Stimulated activated naive CD8-positive, alpha-beta T cell treated with anti-CD3 and anti-CD28 coated beads, Interleukin-15, Interleukin-2, amounts not matched to agents 100 ng/mL and 50 ng/mL, for 24 hours (primary cell): ENCODE measurements around the gene SPCS1.

Experiments
- H3K27ac Mint-ChIP-seq: one replicate; pipeline ENCODE4 v1.8.0; 2021; ENCODE audit warnings: mild to moderate bottlenecking, mixed read lengths
- H3K27me3 Mint-ChIP-seq: one replicate; pipeline ENCODE4 v1.8.0; 2021; ENCODE audit warnings: mixed read lengths
- H3K36me3 Mint-ChIP-seq: one replicate; pipeline ENCODE4 v1.8.0; 2021; ENCODE audit warnings: low read depth, mixed read lengths
- H3K4me1 Mint-ChIP-seq: one replicate; pipeline ENCODE4 v1.8.0; 2021; ENCODE audit warnings: low read depth, mixed read lengths
- H3K4me3 Mint-ChIP-seq: one replicate; pipeline ENCODE4 v1.8.0; 2021; ENCODE audit warnings: mild to moderate bottlenecking, mixed read lengths
- H3K9me3 Mint-ChIP-seq: one replicate; pipeline ENCODE4 v1.8.0; 2021; ENCODE audit warnings: mixed read lengths

Gene SPCS1

GRCh38 chr3:52685709-52686691 is 19.9 kb upstream of the SPCS1 start, which contains the start of the genes GNL3 and PBRM1:
GNL3 (plus strand) TSS chr3:52686032; CDS start chr3:52686093, 61 bp downstream.
PBRM1 (minus strand) TSS chr3:52685913.
- Mint-ChIP-seq H3K9me3 (no peaks in the 10 kb centered on the region), H3K36me3 (peaks cover 72% of the 10 kb centered on the region), H3K4me1 (peaks cover 86% of the 10 kb centered on the region), H3K27ac (peak within 1 kb of the TSS; percentile 100), H3K27me3 (no peaks in the 10 kb centered on the region), H3K4me3 (peak within 1 kb of the TSS; percentile 100)

- Mint-ChIP-seq H3K27me3 (no peaks in the 10 kb centered on the region), H3K36me3 (peaks cover 77% of the 10 kb centered on the region), H3K27ac (peak overlapping the region; percentile 100), H3K4me1 (peaks cover 85% of the 10 kb centered on the region), H3K9me3 (no peaks in the 10 kb centered on the region), H3K4me3 (peak overlapping the region; percentile 100)
Measured at GRCh38 chr3:52688266-52688665, 17.6 kb upstream of the SPCS1 start.

GRCh38 chr3:52689151-52689550 is 16.8 kb upstream of the SPCS1 start:
- H3K9me3 Mint-ChIP-seq = no peaks in the 10 kb centered on the region
- H3K27me3 Mint-ChIP-seq = no peaks in the 10 kb centered on the region
- H3K27ac Mint-ChIP-seq = peak overlapping the region; percentile 100
- peaks cover 82% of the 10 kb centered on the region for H3K4me1 Mint-ChIP-seq
- peaks cover 86% of the 10 kb centered on the region for H3K36me3 Mint-ChIP-seq
- H3K4me3 Mint-ChIP-seq = peak overlapping the region; percentile 100

GRCh38 chr3:52690560-52690959 is 15.3 kb upstream of the SPCS1 start:
- H3K4me3 Mint-ChIP-seq = peak overlapping the region; percentile 45
- H3K36me3 Mint-ChIP-seq = peaks cover 95% of the 10 kb centered on the region
- H3K27me3 Mint-ChIP-seq = no peaks in the 10 kb centered on the region
- peaks cover 84% of the 10 kb centered on the region for H3K4me1 Mint-ChIP-seq
- no peaks in the 10 kb centered on the region for H3K9me3 Mint-ChIP-seq
- H3K27ac Mint-ChIP-seq = peak overlapping the region; percentile 13

- Mint-ChIP-seq H3K4me3 (no peak overlapping the region), H3K4me1 (peaks cover 72% of the 10 kb centered on the region), H3K9me3 (no peaks in the 10 kb centered on the region), H3K27me3 (no peaks in the 10 kb centered on the region), H3K27ac (peak overlapping the region; percentile 64), H3K36me3 (peaks cover 93% of the 10 kb centered on the region)
Measured at GRCh38 chr3:52693071-52693470, 12.8 kb upstream of the SPCS1 start.

- H3K27ac Mint-ChIP-seq = peak overlapping the region; percentile 64
- H3K36me3 Mint-ChIP-seq = peaks cover 78% of the 10 kb centered on the region
- H3K27me3 Mint-ChIP-seq = no peaks in the 10 kb centered on the region
- H3K4me1 Mint-ChIP-seq = peaks cover 57% of the 10 kb centered on the region
- no peaks in the 10 kb centered on the region for H3K9me3 Mint-ChIP-seq
- no peak overlapping the region for H3K4me3 Mint-ChIP-seq
Measured at GRCh38 chr3:52694528-52695189, 11.2 kb upstream of the SPCS1 start.

- Mint-ChIP-seq H3K9me3 (no peaks in the 10 kb centered on the region), H3K36me3 (peaks cover 69% of the 10 kb centered on the region), H3K27me3 (no peaks in the 10 kb centered on the region), H3K4me1 (peaks cover 43% of the 10 kb centered on the region), H3K27ac (peak overlapping the region; percentile 31), H3K4me3 (no peak overlapping the region)
Measured at GRCh38 chr3:52695798-52696671, 9.9 kb upstream of the SPCS1 start.

- Mint-ChIP-seq H3K36me3 (peaks cover 60% of the 10 kb centered on the region), H3K4me1 (peaks cover 36% of the 10 kb centered on the region), H3K27me3 (no peaks in the 10 kb centered on the region), H3K4me3 (no peak overlapping the region), H3K27ac (peak overlapping the region; percentile 65), H3K9me3 (no peaks in the 10 kb centered on the region)
Measured at GRCh38 chr3:52696830-52697631, 8.9 kb upstream of the SPCS1 start.

- Mint-ChIP-seq H3K27me3 (no peaks in the 10 kb centered on the region), H3K4me3 (no peak overlapping the region), H3K4me1 (peaks cover 33% of the 10 kb centered on the region), H3K36me3 (peaks cover 57% of the 10 kb centered on the region), H3K9me3 (no peaks in the 10 kb centered on the region), H3K27ac (peak overlapping the region; percentile 65)
Measured at GRCh38 chr3:52697632-52697965, 8.3 kb upstream of the SPCS1 start.

- Mint-ChIP-seq H3K9me3 (no peaks in the 10 kb centered on the region), H3K36me3 (peaks cover 23% of the 10 kb centered on the region), H3K4me1 (peaks cover 31% of the 10 kb centered on the region), H3K27ac (no peak overlapping the region), H3K4me3 (peak overlapping the region; percentile 10), H3K27me3 (no peaks in the 10 kb centered on the region)
Measured at GRCh38 chr3:52703341-52703740, 2.6 kb upstream of the SPCS1 start.

- peaks cover 34% of the 10 kb centered on the region for H3K4me1 Mint-ChIP-seq
- peaks cover 35% of the 10 kb centered on the region for H3K36me3 Mint-ChIP-seq
- no peaks in the 10 kb centered on the region for H3K27me3 Mint-ChIP-seq
- no peaks in the 10 kb centered on the region for H3K9me3 Mint-ChIP-seq
- H3K4me3 Mint-ChIP-seq = peak overlapping the region; percentile 97
- peak overlapping the region; percentile 95 for H3K27ac Mint-ChIP-seq
Measured at GRCh38 chr3:52704611-52705437, 1.1 kb upstream of the SPCS1 start.

GRCh38 chr3:52705438-52705687 is 543 bp upstream of the SPCS1 start:
- Mint-ChIP-seq H3K4me3 (peak overlapping the region; percentile 97), H3K36me3 (peaks cover 37% of the 10 kb centered on the region), H3K4me1 (peaks cover 38% of the 10 kb centered on the region), H3K27ac (peak overlapping the region; percentile 95), H3K9me3 (no peaks in the 10 kb centered on the region), H3K27me3 (no peaks in the 10 kb centered on the region)

GRCh38 chr3:52707585-52707984 is 1.7 kb downstream of the SPCS1 start:
- Mint-ChIP-seq H3K36me3 (peaks cover 43% of the 10 kb centered on the region), H3K4me1 (peaks cover 38% of the 10 kb centered on the region), H3K4me3 (peak overlapping the region; percentile 97), H3K27ac (peak overlapping the region; percentile 79), H3K9me3 (no peaks in the 10 kb centered on the region), H3K27me3 (no peaks in the 10 kb centered on the region)
